Measurements from ENCODE around the gene NPFFR1.
"Not testable (repeated sequence)": the region's sequence is repeated elsewhere in the genome, so short reads cannot be mapped to it uniquely, and the experiment has no call there.

NPFFR1 gene

DNA sequence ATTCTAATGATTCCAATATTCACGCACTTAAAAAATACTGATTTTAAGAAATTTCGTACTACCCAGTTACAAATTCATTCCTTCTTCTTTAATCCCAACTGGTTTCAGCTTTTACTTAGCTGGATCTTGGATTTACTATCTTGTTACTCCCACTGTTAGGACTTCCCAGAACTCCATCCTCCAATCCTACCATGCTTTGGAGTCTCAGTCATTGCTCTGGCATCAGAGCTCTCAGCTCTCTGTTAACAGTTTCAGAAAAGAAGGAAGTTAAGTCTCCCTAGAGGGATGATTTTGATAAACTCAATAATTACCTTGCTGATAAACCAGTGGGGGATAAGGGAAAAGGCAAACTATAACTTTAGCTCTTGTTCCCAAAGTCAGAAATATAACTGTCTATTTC lies 60.1 kb downstream of the NPFFR1 start:
- no peak for DNase-seq (ENCODE audit: low read depth, low spot score)

DNA sequence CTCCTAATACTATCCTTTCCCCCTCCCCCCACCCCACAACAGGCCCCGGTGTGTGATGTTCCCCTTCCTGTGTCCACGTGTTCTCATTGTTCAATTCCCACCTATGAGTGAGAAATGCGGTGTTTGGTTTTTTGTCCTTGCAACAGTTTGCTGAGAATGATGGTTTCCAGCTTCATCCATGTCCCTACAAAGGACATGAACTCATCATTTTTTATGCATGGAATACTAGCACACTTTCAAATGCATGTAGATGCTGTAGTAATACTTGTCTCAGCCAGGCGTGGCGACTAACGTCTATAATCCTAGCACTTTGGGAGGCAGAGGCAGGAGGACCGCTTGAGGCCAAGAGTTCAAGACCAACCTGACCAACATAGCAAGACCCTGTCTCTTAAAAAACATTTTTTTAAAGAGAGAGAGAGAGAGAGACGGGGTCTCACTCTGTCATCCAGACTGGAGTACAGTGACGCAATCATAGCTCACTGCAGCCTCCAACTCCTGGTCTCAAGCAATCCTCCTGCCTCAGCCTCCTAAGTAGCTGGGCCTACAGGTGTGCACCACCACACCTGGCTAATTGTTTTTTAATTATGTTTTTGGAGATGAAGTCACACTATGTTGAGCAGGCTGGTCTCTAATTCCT lies 60.9 kb downstream of the NPFFR1 start:
- not testable (repeated sequence) for DNase-seq (ENCODE audit: low read depth, low spot score)

DNA sequence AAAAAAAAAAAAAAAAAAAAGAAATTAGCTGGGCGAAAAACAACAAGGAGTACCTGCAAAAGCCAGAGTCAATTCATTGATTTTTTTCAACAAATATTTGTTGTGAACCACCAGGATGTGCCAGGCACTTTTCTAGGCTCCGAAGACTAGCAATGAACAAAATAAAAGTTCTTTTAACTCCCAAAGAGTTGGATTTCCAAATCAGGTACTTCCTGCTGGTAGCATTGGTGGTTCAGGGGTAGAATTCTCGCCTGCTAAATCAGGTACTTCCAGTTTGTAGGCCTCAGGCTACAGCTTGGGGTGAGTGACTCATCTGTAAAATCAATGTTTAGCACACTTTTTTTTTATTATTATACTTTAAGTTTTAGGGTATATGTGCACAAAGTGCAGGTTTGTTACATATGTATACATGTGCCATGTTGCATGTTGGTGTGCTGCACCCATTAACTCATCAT lies 61.4 kb downstream of the NPFFR1 start:
- DNase-seq (ENCODE audit: low read depth, low spot score) = no peak

DNA sequence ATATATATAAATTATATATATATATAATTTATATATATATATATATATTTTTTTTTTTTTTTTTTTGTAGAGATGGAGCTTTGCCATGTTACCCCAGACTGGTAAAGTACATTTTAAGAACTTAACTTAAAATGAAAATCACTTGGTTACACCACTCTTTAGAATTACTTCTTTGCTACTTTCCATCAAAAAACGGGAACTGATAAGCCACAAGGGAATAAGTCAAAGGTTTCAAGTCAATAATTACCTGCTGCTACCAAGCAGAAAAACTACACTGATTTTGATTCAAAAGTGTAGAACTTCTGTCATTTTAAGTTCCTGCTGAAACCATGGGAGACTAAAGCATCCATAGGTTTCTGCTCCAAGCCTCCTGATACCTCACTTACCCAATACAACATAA lies 62.8 kb downstream of the NPFFR1 start:
- DNase-seq (ENCODE audit: low read depth, low spot score) = no peak

DNA sequence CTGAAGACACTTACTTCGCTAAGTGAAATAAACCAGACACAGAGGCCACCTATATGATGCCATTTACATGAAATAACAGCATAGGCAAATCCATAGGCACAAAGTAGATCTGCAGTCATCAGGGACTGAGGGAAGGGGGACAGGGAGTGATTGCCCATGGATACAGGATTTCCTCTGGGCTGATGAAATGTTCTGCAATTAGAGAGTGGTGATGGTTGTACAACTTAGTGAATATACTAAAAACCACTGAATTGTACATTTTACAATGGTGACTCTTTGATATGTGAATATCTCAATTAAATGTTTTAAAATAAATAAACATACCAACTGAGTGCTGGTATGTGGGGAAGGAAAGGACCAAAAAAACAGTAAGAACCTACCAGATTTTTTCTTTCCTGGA lies 70.9 kb downstream of the NPFFR1 start:
- no peak for DNase-seq (ENCODE audit: low read depth, low spot score)

DNA sequence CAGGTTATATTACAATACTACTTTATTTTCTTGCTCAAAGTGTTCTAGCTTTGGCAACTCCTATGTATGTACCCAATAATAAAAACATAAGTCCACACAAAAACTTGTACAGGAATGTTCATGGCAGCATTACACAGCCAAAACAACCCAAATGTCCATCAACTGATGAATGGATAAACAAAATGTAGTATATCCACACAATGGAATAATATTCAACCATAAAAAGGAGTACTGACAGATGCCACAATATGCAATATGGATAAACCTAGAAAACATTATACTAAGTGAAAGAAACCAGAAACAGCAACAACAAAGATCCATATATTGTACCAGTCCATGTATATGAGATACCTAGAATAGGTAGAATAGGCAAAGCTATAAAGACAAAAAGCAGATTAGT lies 71.5 kb downstream of the NPFFR1 start:
- no peak for DNase-seq (ENCODE audit: low read depth, low spot score)

DNA sequence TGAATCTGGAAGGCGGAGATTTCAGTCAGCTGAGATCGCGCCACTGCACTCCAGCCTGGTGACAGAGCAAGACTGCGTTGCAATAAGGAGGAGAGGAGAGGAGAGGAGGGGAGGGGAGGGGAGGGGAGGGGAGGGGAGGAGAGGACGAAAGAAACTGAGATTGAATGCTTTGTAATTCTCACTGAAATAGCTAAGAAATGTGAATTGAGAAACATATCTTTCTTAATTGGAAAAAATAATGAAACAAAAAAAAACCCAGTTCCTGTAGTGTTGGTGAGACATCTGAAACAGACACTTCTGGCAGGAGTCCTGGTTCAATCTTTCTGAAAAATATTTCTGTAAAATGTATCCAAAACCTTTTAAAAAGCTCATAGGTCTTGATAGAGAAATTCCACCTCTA lies 77.0 kb downstream of the NPFFR1 start:
- no peak for DNase-seq (ENCODE audit: low read depth, low spot score)

DNA sequence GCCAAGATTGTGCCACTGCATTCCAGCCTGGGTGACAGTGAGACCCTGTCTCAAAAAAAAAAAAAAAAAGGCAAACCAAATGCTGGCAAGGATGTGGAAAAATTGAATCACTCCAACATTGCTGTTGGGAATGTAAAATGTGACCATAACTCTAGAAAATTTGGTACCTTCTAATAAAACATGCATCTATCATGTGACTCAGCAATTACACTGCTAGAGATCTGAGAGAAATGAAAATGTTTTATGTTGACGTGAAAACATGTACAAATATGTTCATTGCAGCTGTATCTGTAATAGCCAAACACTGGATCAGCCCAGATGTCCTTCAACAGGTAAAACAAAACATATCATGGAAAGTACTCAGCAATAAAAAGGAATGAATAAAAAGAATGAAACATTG lies 82.7 kb downstream of the NPFFR1 start:
- no peak for DNase-seq (ENCODE audit: low read depth, low spot score)

DNA sequence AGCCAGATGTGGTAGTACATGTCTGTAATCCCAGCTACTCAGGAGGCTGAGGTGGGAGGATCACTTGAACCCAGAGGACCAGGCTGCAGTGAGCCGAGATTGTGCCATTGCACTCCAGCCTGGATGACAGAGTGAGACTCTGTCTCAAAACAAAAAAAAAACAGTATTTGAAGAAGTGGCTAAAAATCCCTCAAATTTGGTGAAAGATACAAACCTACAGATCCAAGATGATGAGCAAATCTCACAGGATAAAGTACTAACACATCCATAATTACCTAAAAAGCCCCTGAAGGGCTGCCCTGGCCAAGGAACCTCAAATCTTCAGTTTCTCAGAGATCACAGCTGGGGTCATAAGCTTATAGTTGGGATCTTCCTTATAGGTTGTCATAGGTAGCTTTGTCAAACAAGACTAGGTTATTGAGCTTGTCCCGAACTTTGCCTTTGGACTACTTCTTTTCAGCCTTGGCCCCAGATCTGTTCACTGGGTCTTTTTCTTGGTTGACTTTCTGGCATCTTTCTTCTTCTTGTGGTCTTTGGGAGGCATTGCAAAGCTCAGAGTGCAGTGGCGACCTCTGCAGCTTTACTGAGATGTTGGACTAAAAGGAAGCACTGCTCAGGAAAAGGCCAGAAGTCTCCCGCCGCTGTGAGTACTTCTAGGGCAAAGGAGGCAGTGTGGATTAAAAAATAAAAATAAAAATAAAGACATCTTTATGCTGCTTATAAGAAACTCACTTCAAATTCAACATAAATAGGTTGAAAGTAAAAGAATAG lies 84.9 kb downstream of the NPFFR1 start:
- no peak for DNase-seq (ENCODE audit: low read depth, low spot score)

All from smooth muscle cell of the brain vasculature (primary cell).